HEK293T (cell line): Measurements from ENCODE around the gene THEMIS.

Source experiments
- ARNT ChIP-seq: fragments of 450-650 bp; IDR thresholded peaks from 2 replicates; pipeline ENCODE4 v1.6.1; 2017; ENCODE audit warnings: mild to moderate bottlenecking
- BHLHE40 ChIP-seq: fragments of 450-650 bp; IDR thresholded peaks from 2 replicates; pipeline ENCODE4 v1.6.1; 2016; ENCODE audit warnings: mild to moderate bottlenecking, moderate library complexity, borderline replicate concordance
- CTBP1 ChIP-seq: fragments of 450-650 bp; IDR thresholded peaks from 2 replicates; pipeline ENCODE4 v1.6.1; 2016; ENCODE audit warnings: borderline replicate concordance
- ELF4 ChIP-seq: fragments of 450-650 bp; IDR thresholded peaks from 2 replicates; pipeline ENCODE4 v1.6.1; 2017; ENCODE audit warnings: antibody characterized with exemption
- FOXA1 ChIP-seq: fragments of 450-650 bp; IDR thresholded peaks from 2 replicates; pipeline ENCODE4 v1.6.1; 2016; ENCODE audit warnings: mild to moderate bottlenecking
- FOXK2 ChIP-seq: fragments of 450-650 bp; IDR thresholded peaks from 2 replicates; pipeline ENCODE4 v1.6.1; 2016; ENCODE audit warnings: mild to moderate bottlenecking
- FOXM1 ChIP-seq: fragments of 450-650 bp; IDR thresholded peaks from 2 replicates; pipeline ENCODE4 v1.6.1; 2017; ENCODE audit warnings: mild to moderate bottlenecking, borderline replicate concordance
- HDGF ChIP-seq: fragments of 450-650 bp; IDR thresholded peaks from 2 replicates; pipeline ENCODE4 v1.6.1; 2017; ENCODE audit warnings: antibody characterized with exemption, borderline replicate concordance
- NFRKB ChIP-seq: fragments of 450-650 bp; IDR thresholded peaks from 2 replicates; pipeline ENCODE4 v1.6.1; 2016; ENCODE audit warnings: mild to moderate bottlenecking, moderate library complexity
- SP1 ChIP-seq: fragments of 450-650 bp; IDR thresholded peaks from 2 replicates; pipeline ENCODE4 v1.6.1; 2017
- SUZ12 ChIP-seq: fragments of 450-650 bp; IDR thresholded peaks from 2 replicates; pipeline ENCODE4 v1.6.1; 2016; ENCODE audit warnings: mild to moderate bottlenecking
- TARDBP ChIP-seq: fragments of 450-650 bp; IDR thresholded peaks from 2 replicates; pipeline ENCODE4 v1.6.1; 2016
- ZNF384 ChIP-seq: fragments of 450-650 bp; IDR thresholded peaks from 2 replicates; pipeline ENCODE4 v1.6.1; 2016
- TF ChIP-seq, protein P1 (sequence below): fragments of 450-650 bp; IDR thresholded peaks from 2 replicates; pipeline ENCODE4 v1.6.1; 2016

DNA sequence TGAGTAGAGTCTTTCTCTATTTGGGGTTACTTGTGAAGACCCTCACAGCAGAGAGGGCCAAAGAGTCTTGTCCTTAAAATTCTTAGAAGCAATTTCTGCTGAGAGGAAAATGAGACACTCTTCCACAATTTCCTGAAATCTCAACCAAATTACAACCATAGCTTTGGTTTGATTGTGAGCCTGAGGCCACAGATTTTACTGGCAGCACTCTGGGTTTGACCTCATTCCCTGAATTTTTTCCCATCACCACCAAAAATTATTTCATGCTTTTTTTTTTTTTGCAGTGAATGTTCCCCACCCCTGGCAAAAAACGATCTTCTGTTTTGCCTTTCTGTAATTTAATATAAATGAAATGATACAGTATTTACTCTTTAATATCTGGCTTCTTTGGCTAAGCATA lies 125.5 kb downstream of the THEMIS start:
- TF ChIP-seq ARNT (no peak), FOXA1 (no peak), SUZ12 (no peak), ZNF384 (no peak), SP1 (no peak), ELF4 (no peak), TARDBP (no peak), HDGF (no peak), NFRKB (no peak), BHLHE40 (no peak), FOXK2 (no peak), FOXM1 (no peak), CTBP1 (no peak)
- TF ChIP-seq, protein P1, sequence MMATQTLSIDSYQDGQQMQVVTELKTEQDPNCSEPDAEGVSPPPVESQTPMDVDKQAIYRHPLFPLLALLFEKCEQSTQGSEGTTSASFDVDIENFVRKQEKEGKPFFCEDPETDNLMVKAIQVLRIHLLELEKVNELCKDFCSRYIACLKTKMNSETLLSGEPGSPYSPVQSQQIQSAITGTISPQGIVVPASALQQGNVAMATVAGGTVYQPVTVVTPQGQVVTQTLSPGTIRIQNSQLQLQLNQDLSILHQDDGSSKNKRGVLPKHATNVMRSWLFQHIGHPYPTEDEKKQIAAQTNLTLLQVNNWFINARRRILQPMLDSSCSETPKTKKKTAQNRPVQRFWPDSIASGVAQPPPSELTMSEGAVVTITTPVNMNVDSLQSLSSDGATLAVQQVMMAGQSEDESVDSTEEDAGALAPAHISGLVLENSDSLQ = no peak
